ENCODE results near the gene MASTL.
"Not testable (repeated sequence)": the region's sequence is repeated elsewhere in the genome, so short reads cannot be mapped to it uniquely, and the experiment has no call there.

The MASTL gene

GRCh38 chr10:27155066-27155754 lies at the start of gene MASTL:
TSS of gene MASTL (plus strand) at chr10:27155352. CDS start at chr10:27155427, 75 bp downstream.
- DNase-seq, result peak; percentile 67

- no peak for DNase-seq
These were observed 47.0 kb upstream of the MASTL start for GRCh38 chr10:27108165-27108564.

- no peak for DNase-seq
These were observed 20.8 kb upstream of the MASTL start for GRCh38 chr10:27134371-27134770.

- DNase-seq, result no peak
These were observed 16.9 kb upstream of the MASTL start for GRCh38 chr10:27138277-27138676.

GRCh38 chr10:27143686-27144085 lies 11.5 kb upstream of the MASTL start:
- DNase-seq, result no peak

GRCh38 chr10:27145937-27146336 lies 9.2 kb upstream of the MASTL start:
- DNase-seq, result no peak

- no peak for DNase-seq
These were observed 7.5 kb upstream of the MASTL start for GRCh38 chr10:27147701-27148100.

GRCh38 chr10:27150261-27150660 lies 4.9 kb upstream of the MASTL start:
- no peak for DNase-seq

GRCh38 chr10:27152687-27153086 lies 2.5 kb upstream of the MASTL start:
- no peak for DNase-seq

GRCh38 chr10:27153329-27153728 lies 1.8 kb upstream of the MASTL start:
- no peak for DNase-seq

- DNase-seq, result no peak
These were observed 1.3 kb upstream of the MASTL start for GRCh38 chr10:27153845-27154193.

- DNase-seq, result not testable (repeated sequence)
These were observed 1.4 kb downstream of the MASTL start for GRCh38 chr10:27156566-27156965.

- DNase-seq, result no peak
These were observed 2.0 kb downstream of the MASTL start for GRCh38 chr10:27157150-27157549.

GRCh38 chr10:27158421-27158820 lies 3.3 kb downstream of the MASTL start:
- DNase-seq, result no peak

- DNase-seq, result no peak
These were observed 14.7 kb downstream of the MASTL start for GRCh38 chr10:27169849-27170248.

GRCh38 chr10:27188259-27188658 lies 33.1 kb downstream of the MASTL start:
- DNase-seq, result no peak

GRCh38 chr10:27188897-27189296 lies 33.7 kb downstream of the MASTL start:
- no peak for DNase-seq

- DNase-seq, result no peak
These were observed 35.4 kb downstream of the MASTL start for GRCh38 chr10:27190508-27190907.

GRCh38 chr10:27192284-27192683 lies 37.1 kb downstream of the MASTL start:
- no peak for DNase-seq

GRCh38 chr10:27197980-27198620 lies 42.9 kb downstream of the MASTL start:
- DNase-seq, result no peak

- DNase-seq, result no peak
These were observed 48.7 kb downstream of the MASTL start for GRCh38 chr10:27203806-27204205.

GRCh38 chr10:27207350-27207749 lies 52.2 kb downstream of the MASTL start:
- DNase-seq, result no peak

- peak; percentile 5 for DNase-seq
These were observed 68.8 kb downstream of the MASTL start for GRCh38 chr10:27223964-27224363.

GRCh38 chr10:27225011-27225590 lies 69.9 kb downstream of the MASTL start:
- DNase-seq, result no peak

Measured in NCI-H1048 (cell line).